Right ventricle myocardium inferior (tissue), 1 donor: ENCODE measurements around the gene GON7. TPM values are rescaled to one million over a fixed set of nuclear protein-coding genes. Genes with fewer than 3 reads are reported as not detected.
"Not testable (repeated sequence)": the region's sequence is repeated elsewhere in the genome, so short reads cannot be mapped to it uniquely, and the experiment has no call there.

Source experiments
- ATAC-seq: fragments of 200-7000 bp; cut with Tn5 transposase; one replicate; pipeline ENCODE4 v1.9.1; 2020; ENCODE audit warnings: mild to moderate bottlenecking, moderate library complexity
- DNase-seq: peaks from one replicate; pipeline ENCODE4 v3.0.0; 2021; ENCODE audit errors: missing footprints
- intact Hi-C: fragments of 100-400 bp; cut with DNase I; formaldehyde crosslinking; loops from one replicate; pipeline ENCODE4 v1.11.0; 2022
- total RNA-seq: library from RNA; stranded (reverse); fragmentation: NEBNext Ultra II Directional; extraction: Animal tissue kit (Norgen Biotek cat#: 25700); gene quantifications from one replicate; pipeline ENCODE4 v1.2.1, GENCODE V29; 2021
- donor health status: DM: no; HTN: yes; CAD: no; lungs with severe emphysema.

The GON7 gene
- total RNA-seq, 1 donor from 2014 or later: 15.6 TPM

GRCh38 chr14:93165271-93166265 is 41.3 kb downstream of the GON7 start:
- DNase-seq, intact Hi-C loops: not testable (repeated sequence)

DNA sequence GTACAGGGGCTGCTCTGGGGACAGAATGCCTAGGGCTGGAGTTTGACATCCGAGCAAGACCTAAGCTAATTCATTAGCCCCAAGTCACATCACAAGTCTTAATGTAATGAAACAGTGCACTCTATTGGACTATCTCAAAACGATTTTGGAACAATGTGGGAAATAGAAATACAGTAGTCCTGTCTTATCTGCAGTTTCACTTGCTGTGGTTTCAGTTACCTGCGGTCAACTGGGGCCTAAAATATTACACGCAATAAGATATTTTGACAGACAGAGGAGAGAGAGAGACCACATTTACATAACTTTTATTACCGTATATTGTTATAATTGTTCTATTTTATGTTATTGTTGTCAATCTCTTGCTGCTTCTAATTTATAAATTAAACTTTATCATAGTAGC is 43.3 kb downstream of the GON7 start:
- ATAC-seq (no peak), DNase-seq (no peak)
- intact Hi-C loops: no loop called here

More at GRCh38 chr14:93165271-93166265, 41.3 kb downstream of the GON7 start:
- not testable (repeated sequence) for ATAC-seq

- intact Hi-C loops: no loop called here
- DNase-seq (no peak), ATAC-seq (no peak)
Measured at GRCh38 chr14:93161411-93161940, 45.4 kb downstream of the GON7 start.

- intact Hi-C loops: no loop called here
- no peak for ATAC-seq
Measured at GRCh38 chr14:93160353-93160801, 46.5 kb downstream of the GON7 start.

DNA sequence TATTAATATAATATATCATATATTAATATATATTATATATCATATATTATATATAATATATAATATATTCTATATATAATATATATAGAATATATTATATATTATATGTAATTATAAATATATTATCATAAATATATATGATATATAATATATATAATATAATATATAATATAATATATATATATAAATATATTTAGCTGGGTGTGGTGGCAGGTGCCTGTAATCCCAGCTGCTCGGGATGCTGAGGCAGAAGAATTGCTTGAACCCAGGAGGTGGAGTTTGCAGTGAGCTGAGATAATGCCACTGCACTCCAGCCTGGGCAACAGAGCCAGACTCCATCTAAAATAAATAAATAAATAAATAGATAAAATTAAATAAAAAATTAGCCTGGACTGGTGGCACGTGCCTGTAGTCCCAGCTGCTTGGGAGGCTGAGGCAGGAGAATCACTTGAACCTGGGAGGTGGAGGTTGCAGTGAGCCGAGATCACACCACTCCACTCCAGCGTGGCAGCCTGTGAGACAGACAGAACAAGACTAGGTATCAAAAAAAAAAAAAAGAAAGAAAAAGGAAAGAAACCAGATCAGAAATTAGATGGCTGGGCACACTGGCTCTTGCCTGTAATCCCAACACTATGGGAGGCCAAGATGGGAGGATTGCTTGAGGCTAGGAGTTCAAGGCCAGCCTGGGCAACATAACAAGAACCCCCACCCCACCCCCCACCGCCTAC is 47.1 kb downstream of the GON7 start:
- intact Hi-C loops: not testable (repeated sequence)

More at GRCh38 chr14:93160353-93160801, 46.5 kb downstream of the GON7 start:
- no peak for DNase-seq

DNA sequence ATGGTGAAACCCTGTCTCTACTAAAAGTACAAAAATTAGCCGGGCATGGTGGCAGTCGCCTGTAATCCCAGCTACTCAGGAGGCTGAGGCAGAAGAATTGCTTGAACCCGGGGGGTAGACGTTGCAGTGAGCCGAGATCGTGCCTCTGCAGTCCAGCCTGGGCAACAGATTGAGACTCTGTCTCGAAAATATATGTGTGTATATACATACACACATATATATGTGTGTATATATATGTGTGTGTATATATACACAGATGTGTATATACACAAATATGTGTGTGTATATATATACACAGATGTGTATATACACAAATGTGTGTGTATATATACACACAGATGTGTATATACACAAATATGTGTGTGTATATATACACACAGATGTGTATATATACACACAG is 48.5 kb downstream of the GON7 start:
- ATAC-seq, intact Hi-C loops: not testable (repeated sequence)

More for the DNA sequence above, 47.1 kb downstream of the GON7 start:
- not testable (repeated sequence) for ATAC-seq, DNase-seq

DNA sequence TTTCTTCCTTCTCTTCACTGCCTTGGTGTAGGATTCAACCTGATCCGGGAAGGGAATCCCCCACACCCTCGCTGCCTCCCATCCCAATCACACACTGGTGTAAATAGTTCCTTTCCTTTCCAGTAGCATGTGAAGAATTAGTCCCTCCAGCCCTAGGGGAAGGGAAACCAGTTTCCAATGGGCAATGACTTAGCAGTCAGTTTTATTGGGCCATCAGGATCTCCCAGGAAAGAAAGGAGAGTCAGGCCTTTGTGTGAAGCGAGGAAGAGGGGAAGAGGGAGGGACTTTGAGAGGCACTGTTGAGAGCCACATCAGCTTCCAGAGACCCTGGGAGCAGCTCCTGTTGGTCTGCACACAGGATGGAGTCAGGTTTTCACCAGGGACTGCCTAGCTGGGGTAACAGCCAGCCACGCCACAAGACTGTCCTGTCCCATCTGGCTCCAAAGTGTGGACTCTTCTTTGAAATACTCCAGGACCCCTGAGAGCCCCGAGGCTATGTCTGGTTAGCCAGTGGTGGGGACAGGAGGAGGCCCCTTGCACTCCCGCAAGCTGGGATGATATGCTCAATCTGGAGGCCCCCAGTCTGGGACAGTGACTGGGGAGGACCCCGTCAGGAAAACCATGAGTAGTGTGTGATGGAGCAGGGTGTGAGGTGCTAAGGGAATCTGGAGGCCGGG is 50.0 kb downstream of the GON7 start:
- ATAC-seq: no peak

More for the DNA sequence above, 48.5 kb downstream of the GON7 start:
- not testable (repeated sequence) for DNase-seq

DNA sequence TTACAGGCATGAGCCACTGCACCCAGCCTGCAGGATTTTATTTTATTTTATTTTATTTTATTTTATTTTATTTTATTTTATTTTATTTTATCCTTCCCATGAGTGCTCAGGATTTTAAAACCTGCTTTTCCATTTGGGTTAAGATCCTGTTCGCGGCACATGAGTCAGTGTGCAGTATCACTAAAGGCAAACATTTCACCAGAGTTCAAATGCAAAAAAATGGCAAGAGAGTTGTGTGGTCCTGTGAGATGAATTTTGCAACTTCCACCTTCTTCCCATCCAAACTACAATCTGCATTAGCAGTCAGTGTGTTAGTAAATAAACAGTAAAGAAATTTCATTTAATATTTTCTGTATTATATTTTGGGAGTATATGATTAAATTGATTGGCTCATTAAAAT is 51.2 kb downstream of the GON7 start:
- ATAC-seq (no peak), DNase-seq (no peak)
- intact Hi-C loops: no loop called here

More for the DNA sequence above, 50.0 kb downstream of the GON7 start:
- intact Hi-C loops: no loop called here
- no peak for DNase-seq

GRCh38 chr14:93153121-93153520 is 53.7 kb downstream of the GON7 start:
- no peak for ATAC-seq
- no peak for DNase-seq
- intact Hi-C loops: no loop called here

Other genes starting within 250 kb of the GON7 start
- 123 TPM for gene ITPK1, start 91.1 kb downstream of the GON7 start, total RNA-seq
- 52.5 TPM for gene MOAP1, start 22.2 kb downstream of the GON7 start, total RNA-seq
- gene LYSET, start 21.7 kb downstream of the GON7 start, total RNA-seq: 23.0 TPM
- gene UBR7, start 191 bp upstream of the GON7 start, total RNA-seq: 20.5 TPM
- gene BTBD7, start 126.0 kb upstream of the GON7 start, total RNA-seq: 22.5 TPM
- gene COX8C, start 140.1 kb upstream of the GON7 start, total RNA-seq: 0.51 TPM
- 0.19 TPM for gene UNC79, start 223.9 kb upstream of the GON7 start, total RNA-seq